Measurements from ENCODE around the gene RPIA.

DNA sequence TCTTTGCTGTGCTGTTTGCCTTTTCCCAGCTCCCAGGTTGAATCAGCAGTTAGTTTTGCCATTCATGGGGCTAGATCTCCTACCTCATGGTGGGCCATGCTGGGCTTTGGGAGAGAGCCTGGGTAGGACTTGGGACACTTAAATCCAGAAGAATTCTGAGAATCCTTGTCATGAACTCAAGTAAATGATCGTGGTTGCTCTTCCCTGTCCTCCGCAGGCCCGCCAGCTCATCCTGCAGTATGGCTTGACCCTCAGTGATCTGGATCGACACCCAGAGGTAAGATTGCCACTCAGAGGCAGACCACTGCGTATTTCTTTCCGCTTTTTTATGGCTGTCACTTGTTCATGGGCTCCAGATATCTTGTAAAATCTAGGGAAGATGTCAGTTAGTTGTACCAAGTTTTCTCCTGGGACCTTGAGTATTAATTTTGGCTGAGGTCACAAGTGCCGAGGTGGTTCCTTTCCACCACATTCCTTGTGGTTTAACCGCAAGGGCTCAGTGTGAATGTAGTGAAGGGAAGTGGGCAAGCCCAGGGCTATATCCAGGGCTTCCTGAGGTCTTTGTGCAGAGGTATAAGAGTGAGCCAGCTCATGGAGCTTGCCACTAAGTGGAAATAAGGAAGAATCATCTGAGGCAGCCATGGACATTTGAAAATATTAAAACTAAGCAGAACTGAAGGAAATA is 37.7 kb downstream of the RPIA start:
- TF ChIP-seq, protein P1, sequence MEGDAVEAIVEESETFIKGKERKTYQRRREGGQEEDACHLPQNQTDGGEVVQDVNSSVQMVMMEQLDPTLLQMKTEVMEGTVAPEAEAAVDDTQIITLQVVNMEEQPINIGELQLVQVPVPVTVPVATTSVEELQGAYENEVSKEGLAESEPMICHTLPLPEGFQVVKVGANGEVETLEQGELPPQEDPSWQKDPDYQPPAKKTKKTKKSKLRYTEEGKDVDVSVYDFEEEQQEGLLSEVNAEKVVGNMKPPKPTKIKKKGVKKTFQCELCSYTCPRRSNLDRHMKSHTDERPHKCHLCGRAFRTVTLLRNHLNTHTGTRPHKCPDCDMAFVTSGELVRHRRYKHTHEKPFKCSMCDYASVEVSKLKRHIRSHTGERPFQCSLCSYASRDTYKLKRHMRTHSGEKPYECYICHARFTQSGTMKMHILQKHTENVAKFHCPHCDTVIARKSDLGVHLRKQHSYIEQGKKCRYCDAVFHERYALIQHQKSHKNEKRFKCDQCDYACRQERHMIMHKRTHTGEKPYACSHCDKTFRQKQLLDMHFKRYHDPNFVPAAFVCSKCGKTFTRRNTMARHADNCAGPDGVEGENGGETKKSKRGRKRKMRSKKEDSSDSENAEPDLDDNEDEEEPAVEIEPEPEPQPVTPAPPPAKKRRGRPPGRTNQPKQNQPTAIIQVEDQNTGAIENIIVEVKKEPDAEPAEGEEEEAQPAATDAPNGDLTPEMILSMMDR (conservative IDR thresholded peaks at IDR 0.05 in 1 of 2, IDR thresholded peaks at IDR 0.05 in 1 of 2; ENCODE audit: extremely low read depth in 1 of 2, insufficient read depth in 1 of 2, low read depth in 1 of 2, low read length in 2 of 2): no peak
- no peak for TF ChIP-seq EZH2 (IDR thresholded peaks at IDR 0.05; ENCODE audit: borderline replicate concordance, low read length)
